GM23248 (cell line): ENCODE results near the gene GMEB2. TPM values are rescaled to one million over a fixed set of nuclear protein-coding genes. Genes with fewer than 3 reads are reported as not detected.

Experiments used
- DNase-seq: peaks from one replicate; pipeline ENCODE4 v3.0.0-alpha.2; 2015
- H2AFZ ChIP-seq: fragments of 200-600 bp; sonication (generic); 2 replicates; pipeline ENCODE4 v1.6.1; 2016; ENCODE audit warnings: antibody characterized with exemption
- H3F3A ChIP-seq: fragments of 200-600 bp; sonication (generic); 2 replicates; pipeline ENCODE4 v1.6.1; 2016; ENCODE audit warnings: mild to moderate bottlenecking, antibody characterized with exemption, mixed run types; ENCODE audit not compliant: insufficient read depth
- H3K27ac ChIP-seq: fragments of 200-600 bp; sonication (generic); 2 replicates; pipeline ENCODE4 v1.5.1; 2016; ENCODE audit warnings: mild to moderate bottlenecking
- H3K27me3 ChIP-seq: fragments of 200-600 bp; sonication (generic); replicated peaks from 2 replicates; pipeline ENCODE4 v1.6.1; 2016; ENCODE audit warnings: mild to moderate bottlenecking; ENCODE audit not compliant: insufficient read depth
- H3K36me3 ChIP-seq: fragments of 200-600 bp; sonication (generic); 2 replicates; pipeline ENCODE4 v1.6.1; 2016; ENCODE audit warnings: low read depth, mild to moderate bottlenecking
- H3K4me1 ChIP-seq: fragments of 200-600 bp; sonication (generic); 2 replicates; pipeline ENCODE4 v1.6.1; 2016; ENCODE audit warnings: mild to moderate bottlenecking; ENCODE audit not compliant: insufficient read depth
- H3K4me2 ChIP-seq: fragments of 200-600 bp; sonication (generic); one replicate; pipeline ENCODE4 v1.6.1; 2016; ENCODE audit warnings: mild to moderate bottlenecking; ENCODE audit not compliant: unreplicated experiment
- H3K4me3 ChIP-seq: fragments of 200-600 bp; sonication (generic); 2 replicates; pipeline ENCODE4 v1.5.1; 2016; ENCODE audit warnings: mild to moderate bottlenecking
- H3K79me2 ChIP-seq: fragments of 200-600 bp; sonication (generic); 2 replicates; pipeline ENCODE4 v1.6.1; 2016; ENCODE audit warnings: mild to moderate bottlenecking; ENCODE audit not compliant: insufficient read depth
- H3K9ac ChIP-seq: fragments of 200-600 bp; sonication (generic); 2 replicates; pipeline ENCODE4 v1.6.1; 2016; ENCODE audit warnings: mild to moderate bottlenecking
- H3K9me2 ChIP-seq: fragments of 200-600 bp; sonication (generic); 2 replicates; pipeline ENCODE4 v1.6.1; 2016; ENCODE audit warnings: mixed run types, mild to moderate bottlenecking, moderate library complexity; ENCODE audit not compliant: insufficient read depth
- H3K9me3 ChIP-seq: fragments of 200-600 bp; sonication (generic); one replicate; pipeline ENCODE4 v1.6.1; 2017; ENCODE audit warnings: low read depth
- H4K20me1 ChIP-seq: fragments of 200-600 bp; sonication (generic); 2 replicates; pipeline ENCODE4 v1.6.0; 2016; ENCODE audit not compliant: insufficient read depth
- EZH2 ChIP-seq: fragments of 200-600 bp; sonication (generic); IDR thresholded peaks from 2 replicates; pipeline ENCODE4 v1.6.1; 2018; ENCODE audit warnings: antibody characterized with exemption, mild to moderate bottlenecking; ENCODE audit not compliant: insufficient read depth, poor library complexity, severe bottlenecking
- EZH2phosphoT487 ChIP-seq: fragments of 200-600 bp; sonication (generic); IDR thresholded peaks from 2 replicates; pipeline ENCODE4 v1.6.1; 2018; ENCODE audit warnings: antibody characterized with exemption, moderate library complexity, mild to moderate bottlenecking, low read depth; ENCODE audit not compliant: insufficient read depth
- whole genome bisulfite sequencing, 2 experiments: methylation state at CpG; one replicate each; pipeline ENCODE4 v1.1.6; 2015 to 2017; ENCODE audit warnings: low lambda C conversion rate in 2 of 2, low coverage in 1 of 2; ENCODE audit errors: missing lambda C conversion rate in 2 of 2; 5-methylcytosine and 5-hydroxymethylcytosine counted together
- in situ Hi-C: fragments of 300-500 bp; cut with MboI; formaldehyde crosslinking; loops from 2 replicates; pipeline ENCODE4 v1.15.0; 2020
- polyA plus RNA-seq: library from polyadenylated mRNA; unstranded; fragments of >200 nt; fragmentation: Nextera tagmentation; extraction: Ambion mirVana; gene quantifications from 2 replicates; pipeline ENCODE4 v1.2.1, GENCODE V29; 2016
- total RNA-seq: library from RNA; depleted of rRNA; stranded (reverse); fragments of >200 nt; shearing (Covaris generic); gene quantifications from 2 replicates; pipeline ENCODE4 v1.2.3, GENCODE V29; 2014

GMEB2 gene
- total and polyA plus RNA-seq, 2 experiments from 2014 or later, result 7.8 to 13.6 TPM

GRCh38 chr20:63543733-63544132, 83.2 kb downstream of the GMEB2 start:
- H3K9me2 ChIP-seq, result no peaks in the 10 kb centered on the region
- no peaks in the 10 kb centered on the region for H3F3A ChIP-seq
- H4K20me1 ChIP-seq, result no peaks in the 10 kb centered on the region
- in situ Hi-C loops, result no loop called here
- no peaks in the 10 kb centered on the region; the same call in 1 of the 2 replicates for H3K27me3 ChIP-seq
- 72 to 74% methylated on average over 6 of the region's 6 CpGs for WGBS, 2 experiments
- no peak for DNase-seq
- H3K9me3 ChIP-seq, result no peaks in the 10 kb centered on the region
- H3K4me1 ChIP-seq, result no peaks in the 10 kb centered on the region
- H2AFZ ChIP-seq, result no peak overlapping the region
- H3K4me2 ChIP-seq, result no peak overlapping the region
- no peak for TF ChIP-seq EZH2
- TF ChIP-seq EZH2phosphoT487, result no peak
- H3K27ac ChIP-seq, result no peak overlapping the region
- H3K4me3 ChIP-seq, result no peak overlapping the region
- no peaks in the 10 kb centered on the region for H3K36me3 ChIP-seq
- no peaks in the 10 kb centered on the region for H3K79me2 ChIP-seq
- H3K9ac ChIP-seq, result no peak overlapping the region

GRCh38 chr20:63543131-63543530, 83.8 kb downstream of the GMEB2 start:
- TF ChIP-seq EZH2phosphoT487 (no peak), EZH2 (no peak)
- no peak overlapping the region for H3K9ac ChIP-seq
- no peaks in the 10 kb centered on the region for H3K4me1 ChIP-seq
- H2AFZ ChIP-seq, result no peak overlapping the region
- no peaks in the 10 kb centered on the region for H3K9me2 ChIP-seq
- no peak overlapping the region for H3K4me2 ChIP-seq
- no peak overlapping the region for H3K27ac ChIP-seq
- in situ Hi-C loops, result no loop called here
- no peaks in the 10 kb centered on the region for H4K20me1 ChIP-seq
- WGBS, 2 experiments, result 81 to 84% methylated on average over 8 to 10 of the region's 10 CpGs
- H3K27me3 ChIP-seq, result no peaks in the 10 kb centered on the region
- H3K79me2 ChIP-seq, result no peaks in the 10 kb centered on the region
- no peaks in the 10 kb centered on the region for H3K9me3 ChIP-seq
- no peaks in the 10 kb centered on the region for H3F3A ChIP-seq
- DNase-seq, result no peak
- H3K36me3 ChIP-seq, result no peaks in the 10 kb centered on the region
- H3K4me3 ChIP-seq, result no peak overlapping the region

GRCh38 chr20:63542696-63543095, 84.2 kb downstream of the GMEB2 start:
- Histone ChIP-seq H3K4me2 (no peak overlapping the region), H3K36me3 (no peaks in the 10 kb centered on the region), H3K4me1 (no peaks in the 10 kb centered on the region), H3K9ac (no peak overlapping the region), H3K27ac (no peak overlapping the region), H4K20me1 (no peaks in the 10 kb centered on the region), H3K79me2 (no peaks in the 10 kb centered on the region), H3K27me3 (no peaks in the 10 kb centered on the region), H3K4me3 (no peak overlapping the region), H3K9me2 (no peaks in the 10 kb centered on the region), H3K9me3 (no peaks in the 10 kb centered on the region), H3F3A (no peaks in the 10 kb centered on the region), H2AFZ (no peak overlapping the region)
- no peak for TF ChIP-seq EZH2phosphoT487
- TF ChIP-seq EZH2, result no peak
- in situ Hi-C loops, result no loop called here
- no peak for DNase-seq
- 76 to 81% methylated on average over 10 of the region's 10 CpGs for WGBS, 2 experiments

- Histone ChIP-seq H3K4me3 (no peak overlapping the region), H3K9me2 (no peaks in the 10 kb centered on the region), H3K79me2 (no peaks in the 10 kb centered on the region), H3K4me1 (no peaks in the 10 kb centered on the region), H3K4me2 (no peak overlapping the region), H4K20me1 (no peaks in the 10 kb centered on the region), H3K27me3 (no peaks in the 10 kb centered on the region), H3F3A (no peaks in the 10 kb centered on the region), H3K27ac (no peak overlapping the region), H2AFZ (no peak overlapping the region), H3K36me3 (no peaks in the 10 kb centered on the region), H3K9me3 (no peaks in the 10 kb centered on the region), H3K9ac (no peak overlapping the region)
- TF ChIP-seq EZH2 (no peak), EZH2phosphoT487 (no peak)
- DNase-seq, result no peak
- in situ Hi-C loops, result no loop called here
- 83 to 84% methylated on average over 27 to 36 of the region's 36 CpGs for WGBS, 2 experiments
Observed at GRCh38 chr20:63542031-63542559, 84.8 kb downstream of the GMEB2 start.

- Histone ChIP-seq H3F3A (no peaks in the 10 kb centered on the region), H3K9ac (no peak overlapping the region), H3K79me2 (no peaks in the 10 kb centered on the region), H3K27me3 (no peaks in the 10 kb centered on the region), H2AFZ (no peak overlapping the region), H3K27ac (no peak overlapping the region), H3K4me2 (no peak overlapping the region), H3K9me2 (no peaks in the 10 kb centered on the region), H3K4me3 (no peak overlapping the region), H3K4me1 (no peaks in the 10 kb centered on the region), H4K20me1 (no peaks in the 10 kb centered on the region), H3K36me3 (no peaks in the 10 kb centered on the region), H3K9me3 (no peaks in the 10 kb centered on the region)
- TF ChIP-seq EZH2, result no peak
- no peak for TF ChIP-seq EZH2phosphoT487
- 81 to 87% methylated on average over 22 to 27 of the region's 28 CpGs for WGBS, 2 experiments
- DNase-seq, result no peak
- in situ Hi-C loops, result no loop called here
Observed at GRCh38 chr20:63541371-63541770, 85.5 kb downstream of the GMEB2 start.
